ENCODE measurements around the gene MAP9.

- TF ChIP-seq CTCF (IDR thresholded peaks at IDR 0.05) (no peak), POLR2A (IDR thresholded peaks at IDR 0.05) (no peak), EP300 (IDR thresholded peaks at IDR 0.05) (no peak), POLR2AphosphoS5 (IDR thresholded peaks at IDR 0.05) (no peak)
Measured at GRCh38 chr4:155388162-155388561, 11.4 kb upstream of the MAP9 start.

Data from sigmoid colon (tissue), 4 donors.